Measurements from ENCODE around the gene KLK4.

DNA sequence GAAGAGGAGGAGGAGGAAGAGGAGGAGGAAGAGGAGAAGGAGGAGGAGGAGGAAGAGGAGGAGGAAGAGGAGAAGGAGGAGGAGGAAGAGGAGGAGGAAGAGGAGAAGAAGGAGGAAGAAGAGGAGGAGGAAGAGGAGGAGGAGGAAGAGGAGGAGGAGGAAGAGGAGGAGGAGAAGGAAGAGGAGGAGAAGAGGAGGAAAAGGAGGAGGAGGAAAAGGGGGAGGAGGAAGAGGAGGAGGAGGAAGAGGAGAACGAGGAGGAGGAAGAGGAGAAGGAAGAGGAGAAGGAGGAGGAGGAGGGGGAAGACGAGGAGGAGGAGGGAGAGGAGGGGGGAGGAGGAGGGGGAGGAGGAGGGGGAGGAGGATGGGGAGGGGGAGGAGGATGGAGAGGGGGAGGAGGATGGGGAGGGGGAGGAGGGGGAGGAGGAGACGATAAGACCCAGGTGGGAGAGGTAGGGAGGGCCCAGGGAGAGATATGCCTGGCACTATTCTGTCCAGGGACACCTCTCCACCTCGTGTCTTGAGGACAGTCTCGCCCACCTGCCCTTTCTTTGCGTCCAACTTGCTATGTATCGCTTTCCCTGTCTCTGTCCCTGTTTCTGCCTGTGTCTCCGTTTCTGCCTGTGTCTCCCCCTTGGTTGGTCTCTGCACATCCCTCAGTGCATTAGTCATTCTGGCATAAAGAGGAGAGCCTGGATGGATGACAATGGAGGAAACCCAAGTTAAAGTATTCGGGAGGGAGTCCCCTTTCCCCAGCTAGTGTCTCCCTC lies 48.7 kb upstream of the KLK4 start:
- TF ChIP-seq, protein P1, sequence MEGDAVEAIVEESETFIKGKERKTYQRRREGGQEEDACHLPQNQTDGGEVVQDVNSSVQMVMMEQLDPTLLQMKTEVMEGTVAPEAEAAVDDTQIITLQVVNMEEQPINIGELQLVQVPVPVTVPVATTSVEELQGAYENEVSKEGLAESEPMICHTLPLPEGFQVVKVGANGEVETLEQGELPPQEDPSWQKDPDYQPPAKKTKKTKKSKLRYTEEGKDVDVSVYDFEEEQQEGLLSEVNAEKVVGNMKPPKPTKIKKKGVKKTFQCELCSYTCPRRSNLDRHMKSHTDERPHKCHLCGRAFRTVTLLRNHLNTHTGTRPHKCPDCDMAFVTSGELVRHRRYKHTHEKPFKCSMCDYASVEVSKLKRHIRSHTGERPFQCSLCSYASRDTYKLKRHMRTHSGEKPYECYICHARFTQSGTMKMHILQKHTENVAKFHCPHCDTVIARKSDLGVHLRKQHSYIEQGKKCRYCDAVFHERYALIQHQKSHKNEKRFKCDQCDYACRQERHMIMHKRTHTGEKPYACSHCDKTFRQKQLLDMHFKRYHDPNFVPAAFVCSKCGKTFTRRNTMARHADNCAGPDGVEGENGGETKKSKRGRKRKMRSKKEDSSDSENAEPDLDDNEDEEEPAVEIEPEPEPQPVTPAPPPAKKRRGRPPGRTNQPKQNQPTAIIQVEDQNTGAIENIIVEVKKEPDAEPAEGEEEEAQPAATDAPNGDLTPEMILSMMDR (IDR thresholded peaks at IDR 0.05), result no peak
- TF ChIP-seq POLR2A (IDR thresholded peaks at IDR 0.05), result no peak
